Measurements from ENCODE around the gene SYNE1.

- TF ChIP-seq CTCF (IDR thresholded peaks at IDR 0.05): no peak
- TF ChIP-seq POLR2AphosphoS5 (IDR thresholded peaks at IDR 0.05): no peak
- no peak for TF ChIP-seq EP300 (IDR thresholded peaks at IDR 0.05)
- no peak for TF ChIP-seq POLR2A (IDR thresholded peaks at IDR 0.05)
These were observed 551.7 kb downstream of the SYNE1 start for GRCh38 chr6:152085451-152085921.
